ENCODE measurements around the gene NT5C1A.

The NT5C1A gene

GRCh38 chr1:39689214-39689613, 17.3 kb upstream of the NT5C1A start:
- DNase-seq = no peak

- no peak for DNase-seq
Measured at GRCh38 chr1:39688706-39689105, 16.8 kb upstream of the NT5C1A start.

GRCh38 chr1:39687243-39687642, 15.3 kb upstream of the NT5C1A start:
- DNase-seq = no peak

- DNase-seq = no peak
Measured at GRCh38 chr1:39685071-39685470, 13.2 kb upstream of the NT5C1A start.

- DNase-seq = no peak
Measured at GRCh38 chr1:39684313-39684664, 12.4 kb upstream of the NT5C1A start.

GRCh38 chr1:39683591-39684312, 11.8 kb upstream of the NT5C1A start:
- no peak for DNase-seq

- DNase-seq = no peak
Measured at GRCh38 chr1:39681999-39682398, 10.1 kb upstream of the NT5C1A start.

- DNase-seq = no peak
Measured at GRCh38 chr1:39681294-39681693, 9.4 kb upstream of the NT5C1A start.

- no peak for DNase-seq
Measured at GRCh38 chr1:39680751-39681150, 8.8 kb upstream of the NT5C1A start.

- no peak for DNase-seq
Measured at GRCh38 chr1:39679821-39680220, 7.9 kb upstream of the NT5C1A start.

- DNase-seq = no peak
Measured at GRCh38 chr1:39678889-39679288, 7.0 kb upstream of the NT5C1A start.

GRCh38 chr1:39677645-39678044, 5.7 kb upstream of the NT5C1A start:
- no peak for DNase-seq

GRCh38 chr1:39676948-39677548, 5.1 kb upstream of the NT5C1A start:
- DNase-seq = no peak

- no peak for DNase-seq
Measured at GRCh38 chr1:39675220-39675619, 3.3 kb upstream of the NT5C1A start.

GRCh38 chr1:39673215-39673614, 1.3 kb upstream of the NT5C1A start:
- no peak for DNase-seq

- no peak for DNase-seq
Measured at GRCh38 chr1:39672551-39672947, 642 bp upstream of the NT5C1A start.

- DNase-seq = no peak
Measured at GRCh38 chr1:39671433-39671792, 494 bp downstream of the NT5C1A start.

GRCh38 chr1:39670689-39671088, 1.2 kb downstream of the NT5C1A start:
- DNase-seq = no peak

- no peak for DNase-seq
Measured at GRCh38 chr1:39668894-39669293, 3.0 kb downstream of the NT5C1A start.

GRCh38 chr1:39668111-39668510, 3.8 kb downstream of the NT5C1A start:
- DNase-seq = no peak

- no peak for DNase-seq
Measured at GRCh38 chr1:39666772-39667171, 5.1 kb downstream of the NT5C1A start.

- DNase-seq = no peak
Measured at GRCh38 chr1:39663559-39663958, 8.3 kb downstream of the NT5C1A start.

- DNase-seq = no peak
Measured at GRCh38 chr1:39662861-39663260, 9.0 kb downstream of the NT5C1A start.

- DNase-seq = no peak
Measured at GRCh38 chr1:39659538-39659937, 12.4 kb downstream of the NT5C1A start.

GRCh38 chr1:39659110-39659509, 12.8 kb downstream of the NT5C1A start:
- DNase-seq = no peak
